Peyer's patch (tissue), 4 donors: Measurements from ENCODE around the gene CRYBG3.

Experiments
- POLR2A ChIP-seq, 2 donors: fragments of 450-650 bp; IDR thresholded peaks; one replicate each; pipeline ENCODE4 v1.5.1; 2017; ENCODE audit warnings: antibody characterized with exemption in 2 of 2, mild to moderate bottlenecking in 2 of 2, moderate library complexity in 2 of 2
- TF ChIP-seq, protein P1 (sequence below), 6 experiments: fragments of 450-650 bp in 4 of 6; fragments of 200-600 bp in 2 of 6; sonication (generic) in 1 of 6; IDR thresholded peaks; one replicate each; pipeline ENCODE4 v1.5.1; 2017 to 2019; ENCODE audit warnings: antibody characterized with exemption in 6 of 6, mild to moderate bottlenecking in 3 of 6, moderate library complexity in 1 of 6

DNA sequence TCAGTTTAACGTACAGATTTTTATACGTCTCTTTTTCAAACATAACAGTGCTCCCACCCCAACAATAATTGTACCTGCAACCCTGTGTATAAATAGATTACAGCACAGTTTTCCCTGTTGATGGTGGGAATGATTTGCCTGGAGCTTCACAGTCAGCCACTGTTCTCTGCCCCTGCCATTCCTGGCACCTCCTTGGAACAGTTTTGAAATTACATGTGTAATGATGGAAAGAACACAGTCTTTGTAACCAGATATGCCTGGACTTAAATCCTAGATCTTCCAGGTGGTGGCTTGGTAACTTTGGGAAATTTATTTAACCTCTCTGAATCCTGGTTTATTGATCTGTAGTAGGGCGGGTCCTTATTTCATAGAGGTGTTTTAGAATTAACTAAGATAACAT lies 27.0 kb downstream of the CRYBG3 start:
- TF ChIP-seq, protein P1, sequence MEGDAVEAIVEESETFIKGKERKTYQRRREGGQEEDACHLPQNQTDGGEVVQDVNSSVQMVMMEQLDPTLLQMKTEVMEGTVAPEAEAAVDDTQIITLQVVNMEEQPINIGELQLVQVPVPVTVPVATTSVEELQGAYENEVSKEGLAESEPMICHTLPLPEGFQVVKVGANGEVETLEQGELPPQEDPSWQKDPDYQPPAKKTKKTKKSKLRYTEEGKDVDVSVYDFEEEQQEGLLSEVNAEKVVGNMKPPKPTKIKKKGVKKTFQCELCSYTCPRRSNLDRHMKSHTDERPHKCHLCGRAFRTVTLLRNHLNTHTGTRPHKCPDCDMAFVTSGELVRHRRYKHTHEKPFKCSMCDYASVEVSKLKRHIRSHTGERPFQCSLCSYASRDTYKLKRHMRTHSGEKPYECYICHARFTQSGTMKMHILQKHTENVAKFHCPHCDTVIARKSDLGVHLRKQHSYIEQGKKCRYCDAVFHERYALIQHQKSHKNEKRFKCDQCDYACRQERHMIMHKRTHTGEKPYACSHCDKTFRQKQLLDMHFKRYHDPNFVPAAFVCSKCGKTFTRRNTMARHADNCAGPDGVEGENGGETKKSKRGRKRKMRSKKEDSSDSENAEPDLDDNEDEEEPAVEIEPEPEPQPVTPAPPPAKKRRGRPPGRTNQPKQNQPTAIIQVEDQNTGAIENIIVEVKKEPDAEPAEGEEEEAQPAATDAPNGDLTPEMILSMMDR (IDR thresholded peaks at IDR 0.05): no peak
- no peak for TF ChIP-seq POLR2A (IDR thresholded peaks at IDR 0.05)
